Panc1 (cell line): ENCODE measurements around the gene LAIR1. TPM values are rescaled to one million over a fixed set of nuclear protein-coding genes. Genes with fewer than 3 reads are reported as not detected.

Source experiments
- ATAC-seq: fragments of 200-7000 bp; cut with Tn5 transposase; 2 replicates; pipeline ENCODE4 v1.9.1; 2020; ENCODE audit warnings: mild to moderate bottlenecking, moderate library complexity
- BruUV-seq: library from RNA; stranded (reverse); fragments of 400-500 nt; replicated peaks from 2 replicates; lab custom pipeline; 2021; lab: Mats Ljungman, UMichigan
- CTCF ChIA-PET: fragments of 300-600 bp; sonication (Branson Sonifier 250); formaldehyde crosslinking; loops from one replicate; lab custom pipeline; 2022; ENCODE audit warnings: antibody characterized with exemption; lab: Charles Lee
- POLR2A ChIA-PET: fragments of 300-600 bp; sonication (Branson Sonifier 250); formaldehyde crosslinking; loops from one replicate; lab custom pipeline; 2022; ENCODE audit warnings: antibody characterized with exemption; lab: Charles Lee
- DNase-seq: peaks from one replicate; pipeline ENCODE4 v3.0.0-alpha.2; 2010; ENCODE audit warnings: low read depth, low spot score
- H3K27ac ChIP-seq: 2 replicates; pipeline ENCODE4 v1.5.1; 2011; ENCODE audit warnings: mild to moderate bottlenecking, low read length, inconsistent platforms
- H3K27me3 ChIP-seq: fragments of 200-500 bp; sonication (Bioruptor generic); 2 replicates; pipeline ENCODE4 v1.6.0; 2014; ENCODE audit warnings: low read length, inconsistent platforms; ENCODE audit not compliant: control insufficient read depth, insufficient read depth
- H3K36me3 ChIP-seq: fragments of 200-500 bp; sonication (Bioruptor generic); 2 replicates; pipeline ENCODE4 v1.5.1; 2014; ENCODE audit warnings: inconsistent platforms, mild to moderate bottlenecking, low read length, moderate library complexity; ENCODE audit not compliant: control insufficient read depth, insufficient read depth
- H3K4me1 ChIP-seq: 2 replicates; pipeline ENCODE4 v1.5.1; 2011; ENCODE audit warnings: inconsistent platforms, mild to moderate bottlenecking, low read length, moderate library complexity; ENCODE audit not compliant: control insufficient read depth, insufficient read depth
- H3K4me3 ChIP-seq, 2 experiments: 2 replicates each; pipeline ENCODE4 v1.5.1; 2011 to 2012; ENCODE audit warnings: low read depth in 2 of 2, low read length in 2 of 2, mild to moderate bottlenecking in 2 of 2, inconsistent platforms in 1 of 2, moderate library complexity in 1 of 2
- H3K9me3 ChIP-seq: fragments of 200-500 bp; sonication (Bioruptor generic); 2 replicates; pipeline ENCODE4 v1.5.1; 2014; ENCODE audit warnings: low read depth, mild to moderate bottlenecking, inconsistent platforms, low read length, moderate library complexity; ENCODE audit not compliant: control insufficient read depth, insufficient read depth
- CTCF ChIP-seq: fragments of 450-650 bp; IDR thresholded peaks from 2 replicates; pipeline ENCODE4 v1.5.1; 2017; ENCODE audit warnings: mild to moderate bottlenecking
- POLR2AphosphoS5 ChIP-seq: IDR thresholded peaks from 2 replicates; pipeline ENCODE4 v1.6.1; 2012; ENCODE audit warnings: mild to moderate bottlenecking, low read depth, low read length, moderate library complexity
- REST ChIP-seq, 2 experiments: IDR thresholded peaks; 2 replicates each; pipeline ENCODE4 v1.6.1; 2011 to 2012; ENCODE audit warnings: low read depth in 2 of 2, control low read depth in 1 of 2, low read length in 1 of 2, mild to moderate bottlenecking in 1 of 2, moderate library complexity in 1 of 2; ENCODE audit not compliant: insufficient read depth in 1 of 2
- SIN3A ChIP-seq: IDR thresholded peaks from 2 replicates; pipeline ENCODE4 v1.6.1; 2012; ENCODE audit warnings: low read depth, mild to moderate bottlenecking, low read length, moderate library complexity, borderline replicate concordance; ENCODE audit not compliant: insufficient read depth
- TCF7L2 ChIP-seq: IDR thresholded peaks from 2 replicates; pipeline ENCODE4 v1.6.1; 2011; ENCODE audit warnings: mild to moderate bottlenecking, low read depth, low read length, inconsistent platforms
- in situ Hi-C: cut with HindIII; loops from 2 replicates; pipeline ENCODE4 v1.10.0; 2016; ENCODE audit warnings: low sequenced_read_pairs, low pct_unique_long_range_greater_than_20kb
- intact Hi-C: fragments of 100-400 bp; cut with micrococcal nuclease; formaldehyde crosslinking; loops from one replicate; pipeline ENCODE4 v1.10.0; 2022; ENCODE audit not compliant: unreplicated experiment
- total RNA-seq: library from RNA; stranded (reverse); gene quantifications from one replicate; pipeline ENCODE4 v1.2.1, GENCODE V29; 2021; ENCODE audit not compliant: unreplicated experiment

Gene LAIR1
- total RNA-seq, 1 experiment from 2014 or later, result 0.05 TPM

- TF ChIP-seq POLR2AphosphoS5, result no peak
- no peak for TF ChIP-seq REST (IDR thresholded peaks at IDR 0.05; ENCODE audit: insufficient read depth in 1 of 2, low read depth in 2 of 2, low read length in 1 of 2)
- TF ChIP-seq TCF7L2, result no peak
- no peak for TF ChIP-seq SIN3A
- no peak for TF ChIP-seq CTCF
- POLR2A ChIA-PET, result interaction anchor here (0.7 kb wide), 1 partner anchor 381 kb away, joined by 6 read pairs; no protein-coding TSS in a partner anchor
- in situ Hi-C loops (no loop called here), intact Hi-C loops (no loop called here)
- H3K9me3 ChIP-seq, result no peaks in the 10 kb centered on the region
- no peaks in the 10 kb centered on the region for H3K36me3 ChIP-seq
- no peak overlapping the region for H3K4me3 ChIP-seq
- H3K27me3 ChIP-seq, result peaks cover 9% of the 10 kb centered on the region
- no TSS peak for BruUV-seq
- no peak for ATAC-seq
- no peaks in the 10 kb centered on the region for H3K4me1 ChIP-seq
- no peak overlapping the region for H3K27ac ChIP-seq
- CTCF ChIA-PET, result no interaction called here
- DNase-seq, result no peak
These were observed 18.8 kb downstream of the LAIR1 start for GRCh38 chr19:54345938-54346386.

- peaks cover 3% of the 10 kb centered on the region; the same call in 1 of the 2 replicates for H3K27me3 ChIP-seq
These were observed 20.9 kb downstream of the LAIR1 start for GRCh38 chr19:54343868-54344267.

More at GRCh38 chr19:54343868-54344267, 20.9 kb downstream of the LAIR1 start:
- Histone ChIP-seq H3K27ac (no peak overlapping the region), H3K36me3 (no peaks in the 10 kb centered on the region), H3K9me3 (no peaks in the 10 kb centered on the region), H3K4me3 (no peak overlapping the region), H3K4me1 (no peaks in the 10 kb centered on the region)
- in situ Hi-C loops (no loop called here), intact Hi-C loops (no loop called here)
- ChIA-PET POLR2A (no interaction called here), CTCF (no interaction called here)
- no peak for TF ChIP-seq CTCF
- no peak for TF ChIP-seq SIN3A
- DNase-seq (no peak), ATAC-seq (no peak)
- no TSS peak for BruUV-seq
